Thyroid gland (tissue), 4 donors: Measurements from ENCODE around the gene SYNJ2. TPM values are rescaled to one million over a fixed set of nuclear protein-coding genes. Genes with fewer than 3 reads are reported as not detected.

ENCODE experiments used
- DNase-seq, 2 donors: peaks; one replicate each; pipeline ENCODE4 v3.0.0-alpha.2; 2019
- H3K27ac ChIP-seq, 3 donors: fragments of 200-600 bp; sonication (generic); 1 replicate in 2 of 3; 2 replicates in 1 of 3; pipeline ENCODE4 v1.5.1; 2016 to 2019; ENCODE audit warnings: mild to moderate bottlenecking in 1 of 3, moderate library complexity in 1 of 3
- H3K27me3 ChIP-seq: fragments of 200-600 bp; sonication (generic); one replicate; pipeline ENCODE4 v1.5.1; 2019
- H3K36me3 ChIP-seq, 2 donors: fragments of 200-600 bp; sonication (generic); one replicate each; pipeline ENCODE4 v1.5.1; 2016 to 2019
- H3K4me1 ChIP-seq, 2 donors: fragments of 200-600 bp; sonication (generic); one replicate each; pipeline ENCODE4 v1.5.1; 2017 to 2019
- H3K4me3 ChIP-seq, 3 donors: fragments of 200-600 bp; sonication (generic); replicated peaks in 1 of 3; 1 replicate in 2 of 3; 2 replicates in 1 of 3; pipeline ENCODE4 v1.5.1; 2016; ENCODE audit warnings: mild to moderate bottlenecking in 1 of 3
- H3K9me3 ChIP-seq: fragments of 200-600 bp; sonication (generic); one replicate; pipeline ENCODE4 v1.5.1; 2017
- POLR2A ChIP-seq, 2 donors: fragments of 450-650 bp; IDR thresholded peaks; one replicate each; pipeline ENCODE4 v1.6.1; 2017; ENCODE audit warnings: antibody characterized with exemption in 2 of 2, mild to moderate bottlenecking in 2 of 2, moderate library complexity in 1 of 2
- WGBS, 2 donors: methylation state at CpG; one replicate each; pipeline ENCODE4 v1.1.5; 2017; 5-methylcytosine and 5-hydroxymethylcytosine counted together
- intact Hi-C: fragments of 100-400 bp; cut with DNase I; formaldehyde crosslinking; loops from one replicate; pipeline ENCODE4 v1.15.1; 2023
- total RNA-seq, 4 donors: library from RNA; depleted of rRNA; stranded (reverse); fragments of >200 nt; gene quantifications; one replicate each; pipeline ENCODE4 v1.2.3, GENCODE V29; 2016
- TF ChIP-seq, protein P1 (sequence below), 6 experiments: fragments of 200-600 bp in 3 of 6; fragments of 450-650 bp in 3 of 6; sonication (generic) in 3 of 6; IDR thresholded peaks; one replicate each; pipeline ENCODE4 v1.5.1; 2016 to 2019; ENCODE audit warnings: antibody characterized with exemption in 6 of 6, mild to moderate bottlenecking in 2 of 6, inconsistent platforms in 1 of 6, moderate library complexity in 1 of 6

Gene SYNJ2
- total RNA-seq, 4 donors from 2014 or later: 11.3 to 22.7 (median 13.5) TPM

DNA sequence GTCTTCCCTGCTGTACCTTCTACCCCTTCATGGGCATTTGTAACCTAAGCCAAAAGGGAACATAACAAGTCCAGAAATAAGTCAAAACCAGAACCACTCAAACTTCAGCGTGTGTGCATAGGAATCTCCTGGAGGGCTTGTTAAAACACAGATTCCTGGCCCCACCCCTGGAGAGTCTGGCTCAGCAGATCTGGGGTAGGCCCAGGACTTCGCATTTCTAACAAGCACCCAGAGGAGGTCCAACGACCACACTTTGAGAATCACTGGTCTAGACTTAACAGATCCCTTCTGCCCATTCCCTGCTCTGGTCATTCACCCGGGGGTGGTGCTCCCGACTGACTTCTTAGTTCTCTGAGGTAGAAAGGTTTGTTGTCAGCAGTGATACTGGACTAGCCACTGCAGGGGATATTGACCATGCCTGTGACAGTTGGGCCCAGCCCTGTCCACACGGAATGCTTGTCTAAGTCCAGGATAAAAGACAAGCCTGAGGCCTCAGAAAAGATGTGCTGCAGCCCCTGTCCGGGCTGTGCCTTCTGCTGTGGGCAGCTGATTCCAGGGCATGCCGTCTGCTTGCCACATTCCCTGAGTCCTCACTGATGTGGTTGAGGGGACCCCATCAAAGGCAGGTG lies 68.6 kb downstream of the SYNJ2 start:
- no peak for TF ChIP-seq POLR2A (IDR thresholded peaks at IDR 0.05)
- TF ChIP-seq, protein P1, sequence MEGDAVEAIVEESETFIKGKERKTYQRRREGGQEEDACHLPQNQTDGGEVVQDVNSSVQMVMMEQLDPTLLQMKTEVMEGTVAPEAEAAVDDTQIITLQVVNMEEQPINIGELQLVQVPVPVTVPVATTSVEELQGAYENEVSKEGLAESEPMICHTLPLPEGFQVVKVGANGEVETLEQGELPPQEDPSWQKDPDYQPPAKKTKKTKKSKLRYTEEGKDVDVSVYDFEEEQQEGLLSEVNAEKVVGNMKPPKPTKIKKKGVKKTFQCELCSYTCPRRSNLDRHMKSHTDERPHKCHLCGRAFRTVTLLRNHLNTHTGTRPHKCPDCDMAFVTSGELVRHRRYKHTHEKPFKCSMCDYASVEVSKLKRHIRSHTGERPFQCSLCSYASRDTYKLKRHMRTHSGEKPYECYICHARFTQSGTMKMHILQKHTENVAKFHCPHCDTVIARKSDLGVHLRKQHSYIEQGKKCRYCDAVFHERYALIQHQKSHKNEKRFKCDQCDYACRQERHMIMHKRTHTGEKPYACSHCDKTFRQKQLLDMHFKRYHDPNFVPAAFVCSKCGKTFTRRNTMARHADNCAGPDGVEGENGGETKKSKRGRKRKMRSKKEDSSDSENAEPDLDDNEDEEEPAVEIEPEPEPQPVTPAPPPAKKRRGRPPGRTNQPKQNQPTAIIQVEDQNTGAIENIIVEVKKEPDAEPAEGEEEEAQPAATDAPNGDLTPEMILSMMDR (IDR thresholded peaks at IDR 0.05): no peak
- H3K9me3 ChIP-seq: no peaks in the 10 kb centered on the region
- no peak overlapping the region for H3K4me3 ChIP-seq
- no peaks in the 10 kb centered on the region for H3K36me3 ChIP-seq
- WGBS, 2 donors: 83 to 84% methylated on average over 8 of the region's 8 CpGs
- peaks cover 0 to 5% of the 10 kb centered on the region in 2 donors for H3K4me1 ChIP-seq
- intact Hi-C loops: no loop called here
- DNase-seq: no peak
- no peaks in the 10 kb centered on the region for H3K27me3 ChIP-seq
- H3K27ac ChIP-seq: no peak overlapping the region

DNA sequence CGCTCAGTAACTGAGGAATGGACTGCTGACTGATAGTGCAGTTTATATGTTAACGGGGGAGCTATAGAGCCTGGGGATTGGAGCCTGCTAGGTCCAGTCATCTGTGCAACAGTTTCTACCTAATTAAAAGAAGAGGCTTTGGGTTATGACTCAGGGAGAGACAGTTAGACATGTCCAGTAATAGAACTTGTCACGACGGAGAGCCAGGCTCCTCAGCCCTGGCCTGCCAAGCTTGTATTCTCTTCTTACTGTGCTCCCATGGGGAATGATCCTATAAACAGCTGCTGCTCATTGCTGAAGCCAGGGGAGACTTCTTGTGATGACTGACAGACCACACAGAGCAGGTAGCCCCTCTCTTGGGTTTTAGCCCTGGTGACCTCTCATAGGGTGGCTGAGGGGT lies 69.3 kb downstream of the SYNJ2 start:
- intact Hi-C loops: no loop called here
- no peaks in the 10 kb centered on the region for H3K36me3 ChIP-seq
- no peak overlapping the region for H3K4me3 ChIP-seq
- no peaks in the 10 kb centered on the region for H3K4me1 ChIP-seq
- WGBS, 2 donors: 82 to 85% methylated on average over 4 of the region's 4 CpGs
- TF ChIP-seq, protein P1 (IDR thresholded peaks at IDR 0.05): no peak
- no peak for TF ChIP-seq POLR2A (IDR thresholded peaks at IDR 0.05)
- no peak for DNase-seq
- H3K9me3 ChIP-seq: no peaks in the 10 kb centered on the region
- H3K27ac ChIP-seq: no peak overlapping the region
- no peaks in the 10 kb centered on the region for H3K27me3 ChIP-seq

DNA sequence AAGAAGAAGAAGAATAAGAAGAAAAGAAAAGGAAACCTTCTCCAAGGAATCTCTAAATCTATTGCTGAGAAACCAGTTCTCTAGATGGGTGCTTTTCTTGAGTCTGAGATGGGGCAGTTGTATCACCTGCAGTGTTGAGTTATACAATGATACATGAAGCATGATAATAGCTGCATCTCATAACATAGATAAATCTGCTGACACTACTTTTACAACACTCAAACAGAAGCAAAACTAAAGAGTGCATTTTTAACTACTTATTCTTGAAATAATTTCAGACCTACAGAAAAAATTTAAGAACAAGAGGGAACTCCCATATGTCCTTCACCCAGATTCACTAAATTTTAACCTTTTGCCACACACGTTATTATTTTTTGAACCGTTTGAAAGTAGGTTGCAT lies 70.3 kb downstream of the SYNJ2 start:
- TF ChIP-seq, protein P1 (IDR thresholded peaks at IDR 0.05): no peak
- no peak for TF ChIP-seq POLR2A (IDR thresholded peaks at IDR 0.05)
- no peaks in the 10 kb centered on the region for H3K4me1 ChIP-seq
- WGBS, 2 donors: 87 to 91% methylated on average over 2 of the region's 2 CpGs
- no peak overlapping the region for H3K4me3 ChIP-seq
- H3K36me3 ChIP-seq: no peaks in the 10 kb centered on the region
- no peaks in the 10 kb centered on the region for H3K9me3 ChIP-seq
- no peak overlapping the region for H3K27ac ChIP-seq
- intact Hi-C loops: no loop called here
- no peak for DNase-seq
- H3K27me3 ChIP-seq: no peaks in the 10 kb centered on the region

DNA sequence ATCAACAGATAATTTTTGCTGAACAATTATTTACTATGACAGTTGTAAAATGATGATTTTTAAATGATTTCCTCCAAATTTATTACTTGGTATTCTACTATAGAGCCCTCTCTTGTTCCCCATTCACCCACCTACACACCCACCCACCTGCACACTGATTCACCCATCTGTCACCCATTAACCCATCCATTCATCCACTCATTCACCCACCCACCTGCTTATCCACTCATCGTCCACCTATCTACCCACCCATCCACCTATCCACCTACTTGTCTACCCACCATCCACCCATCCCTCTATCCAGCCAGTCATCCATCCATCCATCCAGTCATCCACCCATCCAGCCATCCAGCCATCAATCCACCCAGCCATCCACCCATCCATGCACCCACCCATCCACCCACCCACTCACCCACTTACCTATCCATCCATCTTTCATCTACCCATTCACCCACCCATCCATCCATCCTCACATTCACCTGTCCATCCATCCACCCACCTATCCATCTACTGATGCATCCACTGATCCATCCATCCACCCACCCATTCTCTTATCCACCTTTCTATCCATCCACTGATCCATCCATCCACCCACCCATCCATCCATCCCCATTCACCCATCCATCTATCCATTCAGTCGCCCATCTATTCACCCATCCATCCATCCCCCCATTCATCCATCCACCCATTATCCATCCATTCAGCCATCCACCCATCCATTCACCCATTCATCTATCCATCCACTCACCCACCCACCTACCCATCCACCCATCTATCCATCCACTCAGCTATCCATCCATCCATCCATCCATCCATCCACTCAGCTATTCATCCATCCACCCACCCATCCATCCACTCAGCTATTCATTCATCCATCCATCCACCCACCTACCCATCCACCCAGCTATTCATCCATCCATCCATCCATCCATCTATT lies 72.0 kb downstream of the SYNJ2 start:
- no peaks in the 10 kb centered on the region for H3K9me3 ChIP-seq
- no peaks in the 10 kb centered on the region for H3K4me1 ChIP-seq
- no peaks in the 10 kb centered on the region for H3K36me3 ChIP-seq
- TF ChIP-seq, protein P1 (IDR thresholded peaks at IDR 0.05): no peak
- no peak for TF ChIP-seq POLR2A (IDR thresholded peaks at IDR 0.05)
- H3K4me3 ChIP-seq: no peak overlapping the region
- no peaks in the 10 kb centered on the region for H3K27me3 ChIP-seq
- 49 to 77% methylated on average over 2 of the region's 2 CpGs for WGBS, 2 donors
- intact Hi-C loops: no loop called here
- no peak overlapping the region for H3K27ac ChIP-seq
- DNase-seq: no peak

DNA sequence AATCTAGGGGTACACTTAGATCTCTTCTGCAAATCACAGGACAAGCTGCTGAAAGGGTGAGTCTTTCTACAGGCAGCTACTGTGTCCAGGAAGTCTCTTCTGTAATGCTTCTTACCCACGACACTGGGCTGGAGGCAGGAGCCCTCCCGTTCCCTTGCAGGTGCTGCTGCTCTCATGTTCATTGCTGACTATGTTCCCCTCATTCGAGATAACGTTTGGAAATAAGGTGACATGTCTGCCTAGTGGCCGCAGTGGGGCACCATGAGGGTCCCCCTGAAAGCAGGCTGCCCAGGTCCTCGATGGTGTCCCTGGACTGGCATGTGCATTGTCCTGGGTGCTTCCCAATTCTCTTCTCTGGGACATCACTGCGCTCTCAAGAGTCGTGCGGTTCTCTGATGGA lies 74.7 kb downstream of the SYNJ2 start:
- intact Hi-C loops: no loop called here
- H3K4me1 ChIP-seq: peaks cover 20 to 24% of the 10 kb centered on the region in 2 donors
- no peaks in the 10 kb centered on the region for H3K9me3 ChIP-seq
- H3K27me3 ChIP-seq: no peaks in the 10 kb centered on the region
- no peak overlapping the region for H3K4me3 ChIP-seq
- no peak overlapping the region for H3K27ac ChIP-seq
- no peak for DNase-seq
- 95 to 97% methylated on average over 8 to 9 of the region's 9 CpGs for WGBS, 2 donors
- no peak for TF ChIP-seq POLR2A (IDR thresholded peaks at IDR 0.05)
- TF ChIP-seq, protein P1 (IDR thresholded peaks at IDR 0.05): no peak
- no peaks in the 10 kb centered on the region for H3K36me3 ChIP-seq
